Psoas muscle (tissue), 8 donors: ENCODE data around the gene YIPF5. TPM values are rescaled to one million over a fixed set of nuclear protein-coding genes. Genes with fewer than 3 reads are reported as not detected.

ENCODE experiments used
- ATAC-seq, 4 donors: fragments of 200-7000 bp; cut with Tn5 transposase; one replicate each; pipeline ENCODE4 v1.9.1; 2020; ENCODE audit warnings: moderate library complexity in 3 of 4, mild to moderate bottlenecking in 2 of 4
- DNase-seq, 2 donors: peaks; one replicate each; pipeline ENCODE4 v3.0.0-alpha.2; 2020
- H3K27ac ChIP-seq: fragments of 200-600 bp; one replicate; pipeline ENCODE4 v1.8.0; 2022
- H3K27me3 ChIP-seq, 3 donors: fragments of 200-600 bp in 1 of 3; one replicate each; pipeline versions ENCODE4 v1.6.1 to v1.8.0; 2013 to 2022; ENCODE audit warnings: low read length in 2 of 3, mild to moderate bottlenecking in 2 of 3, moderate library complexity in 1 of 3; ENCODE audit not compliant: insufficient read depth in 3 of 3
- H3K36me3 ChIP-seq, 2 donors: fragments of 200-600 bp in 1 of 2; one replicate each; pipeline versions ENCODE4 v1.6.1 to v1.8.0; 2013 to 2022; ENCODE audit warnings: low read depth in 1 of 2, mild to moderate bottlenecking in 1 of 2, moderate library complexity in 1 of 2; ENCODE audit not compliant: insufficient read depth in 1 of 2
- H3K4me1 ChIP-seq: fragments of 200-600 bp; one replicate; pipeline ENCODE4 v1.8.0; 2022
- H3K4me3 ChIP-seq: fragments of 200-600 bp; one replicate; pipeline ENCODE4 v1.8.0; 2022; ENCODE audit warnings: mild to moderate bottlenecking
- H3K9me3 ChIP-seq: fragments of 200-600 bp; one replicate; pipeline ENCODE4 v1.8.0; 2022
- WGBS, 3 donors: extraction: QIAGEN DNeasy Blood & Tissue Kit; methylation state at CpG; one replicate each; pipeline versions ENCODE4 v1.1.6 to v1.1.7; 2013; 5-methylcytosine and 5-hydroxymethylcytosine counted together
- intact Hi-C, 2 donors: fragments of 100-400 bp; cut with DNase I; formaldehyde crosslinking; loops; one replicate each; pipeline versions ENCODE4 v1.11.0 to v1.14.2; 2022
- polyA plus RNA-seq, 3 donors: library from polyadenylated mRNA; stranded (reverse); fragments of 200-250 nt; gene quantifications; one replicate each; pipeline ENCODE4 v1.2.3, GENCODE V29; 2013
- total RNA-seq, 4 donors: library from RNA; stranded (reverse); fragmentation: NEBNext Ultra II Directional in 2 of 4; extraction: Animal tissue kit (Norgen Biotek cat#: 25700) in 2 of 4; gene quantifications; one replicate each; pipeline versions ENCODE4 v1.2.1 to v1.2.4, GENCODE V29; 2021 to 2023
- TF ChIP-seq, protein P1 (sequence below): fragments of 200-600 bp; IDR thresholded peaks from one replicate; pipeline ENCODE4 v1.8.0; 2022; ENCODE audit warnings: antibody characterized with exemption
- donor health status: healthy with polysubstance abuse.
- donor health status: DM: no; HTN: no; CAD: no; lungs with moderate emphysema.
- donor health status: Bipolar disorder and iron deficiency.
- donor health status: healthy.
- donor health status: DM: yes; HTN: yes; CAD: no.
- donor health status: DM: no; HTN: no; CAD: no.
- donor health status: DM: no; HTN: no; CAD: no.
- donor health status: DM: yes; HTN: yes; CAD: no.

The YIPF5 gene
- total and polyA plus RNA-seq, 7 donors = 6.7 to 21.1 (median 14.7) TPM

DNA sequence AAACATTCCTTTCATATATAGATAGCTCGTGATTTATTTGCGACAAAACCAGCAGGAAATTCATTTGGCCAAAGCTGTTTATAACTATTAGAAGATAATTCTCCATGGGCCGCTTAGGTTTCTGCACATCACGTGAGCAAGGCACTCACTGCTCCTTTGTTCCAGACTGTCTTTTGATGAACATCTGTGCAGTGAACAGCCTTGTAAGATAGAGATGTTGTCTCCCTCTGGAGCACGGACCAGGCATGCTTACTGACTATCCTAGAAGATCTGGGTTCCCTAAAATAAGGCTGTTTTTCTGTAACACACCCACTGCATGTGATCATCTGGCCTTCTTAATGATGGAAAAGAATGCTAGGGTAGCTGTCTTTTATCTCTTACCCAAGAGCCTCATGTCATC lies 30.9 kb downstream of the YIPF5 start:
- WGBS, 3 donors = 44 to 65% (median 55%) methylated on average over 5 of the region's 5 CpGs
- TF ChIP-seq, protein P1, sequence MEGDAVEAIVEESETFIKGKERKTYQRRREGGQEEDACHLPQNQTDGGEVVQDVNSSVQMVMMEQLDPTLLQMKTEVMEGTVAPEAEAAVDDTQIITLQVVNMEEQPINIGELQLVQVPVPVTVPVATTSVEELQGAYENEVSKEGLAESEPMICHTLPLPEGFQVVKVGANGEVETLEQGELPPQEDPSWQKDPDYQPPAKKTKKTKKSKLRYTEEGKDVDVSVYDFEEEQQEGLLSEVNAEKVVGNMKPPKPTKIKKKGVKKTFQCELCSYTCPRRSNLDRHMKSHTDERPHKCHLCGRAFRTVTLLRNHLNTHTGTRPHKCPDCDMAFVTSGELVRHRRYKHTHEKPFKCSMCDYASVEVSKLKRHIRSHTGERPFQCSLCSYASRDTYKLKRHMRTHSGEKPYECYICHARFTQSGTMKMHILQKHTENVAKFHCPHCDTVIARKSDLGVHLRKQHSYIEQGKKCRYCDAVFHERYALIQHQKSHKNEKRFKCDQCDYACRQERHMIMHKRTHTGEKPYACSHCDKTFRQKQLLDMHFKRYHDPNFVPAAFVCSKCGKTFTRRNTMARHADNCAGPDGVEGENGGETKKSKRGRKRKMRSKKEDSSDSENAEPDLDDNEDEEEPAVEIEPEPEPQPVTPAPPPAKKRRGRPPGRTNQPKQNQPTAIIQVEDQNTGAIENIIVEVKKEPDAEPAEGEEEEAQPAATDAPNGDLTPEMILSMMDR = no peak
- DNase-seq (no peak), ATAC-seq (no peak)
- no peak overlapping the region for H3K4me3 ChIP-seq
- intact Hi-C loops = no loop called here
- H3K36me3 ChIP-seq = no peaks in the 10 kb centered on the region
- H3K4me1 ChIP-seq = peaks cover 13% of the 10 kb centered on the region
- no peaks in the 10 kb centered on the region for H3K27me3 ChIP-seq
- no peak overlapping the region for H3K27ac ChIP-seq
- H3K9me3 ChIP-seq = no peaks in the 10 kb centered on the region

DNA sequence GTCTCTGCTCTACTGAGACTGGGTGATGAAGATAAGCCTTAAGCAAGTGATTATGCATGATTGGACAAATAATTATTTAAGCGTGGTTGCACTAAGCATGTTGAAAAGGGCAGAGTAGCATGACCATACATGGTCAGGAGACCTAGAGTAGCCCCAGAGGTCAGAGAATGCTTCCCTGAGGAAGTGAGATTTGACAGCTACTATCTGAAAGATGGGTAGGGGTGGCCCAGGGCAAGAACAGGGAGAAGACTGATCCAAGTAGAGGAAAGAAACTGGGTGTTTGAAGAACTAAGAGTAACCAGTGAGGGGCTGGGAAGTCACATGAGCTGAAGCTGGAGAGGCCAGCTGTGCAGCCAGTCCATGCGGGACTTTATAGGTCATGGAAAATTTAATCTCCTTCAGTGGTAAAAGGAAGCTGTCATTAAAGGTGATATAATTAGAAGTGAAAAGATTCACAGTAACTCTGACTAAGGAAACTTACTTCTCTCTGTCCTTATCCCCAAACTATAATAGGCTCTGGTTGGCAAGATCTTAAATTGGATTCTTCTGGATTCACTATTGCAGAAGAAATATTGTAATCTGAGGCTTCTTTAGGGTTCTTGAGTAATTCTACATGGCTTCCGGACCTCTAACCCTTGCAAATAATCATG lies 35.2 kb downstream of the YIPF5 start:
- TF ChIP-seq, protein P1 = no peak
- H3K4me1 ChIP-seq = no peaks in the 10 kb centered on the region
- no peaks in the 10 kb centered on the region for H3K9me3 ChIP-seq
- ATAC-seq = no peak
- intact Hi-C loops = no loop called here
- H3K27ac ChIP-seq = no peak overlapping the region
- no peak overlapping the region for H3K4me3 ChIP-seq
- no peaks in the 10 kb centered on the region for H3K36me3 ChIP-seq
- 49 to 73% (median 62%) methylated on average over 3 of the region's 3 CpGs for WGBS, 3 donors
- no peaks in the 10 kb centered on the region for H3K27me3 ChIP-seq
- no peak for DNase-seq

DNA sequence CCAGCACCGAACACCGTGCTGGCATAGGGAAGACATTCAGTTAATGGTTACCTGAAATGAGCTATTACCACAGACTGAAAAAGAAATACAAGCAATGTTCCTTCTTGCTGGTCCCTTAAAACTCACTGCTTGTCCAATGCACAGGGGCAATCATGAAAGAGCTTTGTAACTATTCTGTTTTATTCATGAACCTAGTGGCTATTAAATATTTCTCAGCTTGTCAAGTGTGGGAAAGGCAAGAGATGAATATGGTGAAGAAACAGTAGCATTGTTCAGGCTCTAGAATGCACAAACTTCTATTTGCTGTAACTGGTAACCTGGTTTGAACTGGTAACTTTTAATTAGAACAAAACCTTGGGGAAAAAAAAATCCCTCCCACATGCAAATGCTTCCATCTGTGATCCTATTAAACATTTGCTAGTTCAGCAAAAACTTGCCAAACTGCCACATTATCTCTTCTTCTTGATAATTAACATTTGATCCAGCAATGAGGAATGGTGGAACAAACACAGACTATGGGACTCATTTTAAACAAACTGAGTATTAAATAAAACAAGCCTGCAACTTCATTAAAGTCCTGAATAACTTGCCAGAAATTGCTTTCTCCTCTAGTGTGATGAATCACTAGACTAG lies 36.1 kb downstream of the YIPF5 start:
- intact Hi-C loops = no loop called here

DNA sequence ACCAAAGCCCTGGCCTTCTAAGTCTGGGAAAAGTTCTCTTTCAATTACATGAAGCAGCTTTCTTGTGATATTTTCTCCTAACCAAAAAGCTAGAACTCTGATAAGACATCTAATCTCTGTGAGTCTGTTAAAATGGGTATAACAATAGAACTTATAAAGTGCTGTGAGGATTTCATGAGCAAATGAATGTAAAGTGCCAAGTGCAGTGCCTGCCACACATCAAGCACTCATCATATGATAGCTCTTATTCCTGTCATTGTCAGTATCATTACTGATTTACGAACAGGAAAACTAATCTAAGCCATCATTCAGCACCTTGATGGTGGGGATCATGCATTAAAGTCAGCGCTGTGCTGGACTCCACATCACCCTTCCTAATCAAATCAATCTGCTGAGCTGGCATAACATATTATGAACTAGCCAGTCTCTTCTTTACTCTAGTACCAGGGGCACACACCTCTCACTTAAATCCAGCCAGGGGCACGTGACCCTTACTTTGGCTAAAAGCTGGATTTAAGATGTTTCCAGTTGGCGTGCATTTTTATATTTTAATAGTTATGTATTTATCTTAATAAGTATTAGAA lies 37.3 kb downstream of the YIPF5 start:
- TF ChIP-seq, protein P1 = no peak
- Histone ChIP-seq H3K4me3 (no peak overlapping the region), H3K27ac (no peak overlapping the region), H3K4me1 (no peaks in the 10 kb centered on the region), H3K9me3 (no peaks in the 10 kb centered on the region), H3K36me3 (no peaks in the 10 kb centered on the region), H3K27me3 (no peaks in the 10 kb centered on the region)
- no peak for DNase-seq
- no peak for ATAC-seq
- intact Hi-C loops = no loop called here
- WGBS, 3 donors = 90 to 96% (median 91%) methylated on average over 4 of the region's 4 CpGs

More for the DNA sequence above, 36.1 kb downstream of the YIPF5 start:
- Histone ChIP-seq H3K9me3 (no peaks in the 10 kb centered on the region), H3K4me1 (no peaks in the 10 kb centered on the region), H3K36me3 (no peaks in the 10 kb centered on the region), H3K27ac (no peak overlapping the region), H3K4me3 (no peak overlapping the region), H3K27me3 (no peaks in the 10 kb centered on the region)
- no peak for DNase-seq
- ATAC-seq = no peak
- TF ChIP-seq, protein P1 = no peak
- 89 to 99% (median 95%) methylated on average over 2 of the region's 2 CpGs for WGBS, 3 donors
